Measurements from ENCODE around the gene TUBB6. TPM values are rescaled to one million over a fixed set of nuclear protein-coding genes. Genes with fewer than 3 reads are reported as not detected.

Gene TUBB6
- total and polyA plus RNA-seq, 2 of the 13 experiments (the other 11 are each of a cell fraction or from before 2014, with no cell fraction given), result 9.9 to 28.6 TPM

DNA sequence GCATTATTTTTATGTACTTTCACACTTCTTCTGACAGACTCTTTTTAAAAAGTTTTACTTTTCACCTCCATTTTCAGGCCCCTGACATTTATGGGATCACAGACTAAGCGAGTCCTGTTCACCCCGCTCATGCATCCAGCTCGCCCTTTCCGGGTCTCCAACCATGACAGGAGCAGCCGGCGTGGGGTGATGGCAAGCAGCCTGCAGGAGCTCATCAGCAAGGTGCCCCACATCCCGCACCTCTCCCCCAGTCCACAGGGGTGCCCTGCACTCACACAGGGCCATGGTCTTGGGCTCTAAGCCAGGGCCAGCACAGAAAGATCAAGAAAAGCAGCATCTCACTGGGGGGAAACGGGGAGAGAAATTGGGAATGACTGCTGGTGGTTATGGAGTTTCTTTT, 45.3 kb upstream of the TUBB6 start (continued):
- no peak for TF ChIP-seq ZNF496 (CRISPR knock-in tag; IDR thresholded peaks at IDR 0.05; ENCODE audit: insufficient replicate concordance)
- no peak for TF ChIP-seq XRCC5 (optimal IDR thresholded peaks at IDR 0.05; ENCODE audit: low read length)
- TF ChIP-seq, protein P1, sequence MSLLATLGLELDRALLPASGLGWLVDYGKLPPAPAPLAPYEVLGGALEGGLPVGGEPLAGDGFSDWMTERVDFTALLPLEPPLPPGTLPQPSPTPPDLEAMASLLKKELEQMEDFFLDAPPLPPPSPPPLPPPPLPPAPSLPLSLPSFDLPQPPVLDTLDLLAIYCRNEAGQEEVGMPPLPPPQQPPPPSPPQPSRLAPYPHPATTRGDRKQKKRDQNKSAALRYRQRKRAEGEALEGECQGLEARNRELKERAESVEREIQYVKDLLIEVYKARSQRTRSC (CRISPR knock-in tag; IDR thresholded peaks at IDR 0.05; ENCODE audit: low read depth), result no peak
- no peak for TF ChIP-seq IKZF4 (CRISPR knock-in tag; IDR thresholded peaks at IDR 0.05; ENCODE audit: borderline replicate concordance, low read depth, not compliant biosample characterization)
- no peak for TF ChIP-seq PRPF4 (IDR thresholded peaks at IDR 0.05; ENCODE audit: low read depth, low read length, poor library complexity, severe bottlenecking)
- no peak for TF ChIP-seq ZNF256 (CRISPR knock-in tag; conservative IDR thresholded peaks at IDR 0.05)

DNA sequence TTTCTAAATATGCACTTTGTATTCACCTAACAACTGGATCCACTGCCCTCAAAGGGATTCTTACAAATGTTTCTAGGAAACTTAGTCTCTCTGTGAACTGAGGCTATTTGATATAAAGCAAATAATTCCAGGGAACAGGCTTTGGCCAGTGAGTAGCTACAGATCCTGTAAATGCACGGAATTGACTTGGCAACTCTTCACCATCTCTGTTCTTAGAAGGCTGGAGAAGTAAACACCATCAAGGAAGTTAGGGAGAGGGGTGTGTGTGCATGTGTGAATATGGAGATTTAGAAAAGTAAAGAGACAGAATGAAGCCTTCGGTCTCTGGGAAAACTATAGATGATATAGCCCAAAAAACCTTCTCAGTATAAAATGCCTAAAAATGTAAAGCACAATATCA, 43.2 kb upstream of the TUBB6 start:
- Histone ChIP-seq H3K27ac (ENCODE audit: extremely low read length, insufficient read depth, low read length) (no peak overlapping the region), H3K4me2 (ENCODE audit: low read depth, low read length) (no peak overlapping the region), H3K27me3 (ENCODE audit: control insufficient read depth in 1 of 2, insufficient read depth in 2 of 2, low read length in 2 of 2) (peaks cover 0 to 31% of the 10 kb centered on the region in 2 experiments; a peak in 4 of 5 replicates), H3K79me2 (ENCODE audit: insufficient read depth, low read length) (no peaks in the 10 kb centered on the region), H3K9me3 (ENCODE audit: low read length) (no peaks in the 10 kb centered on the region), H3K4me1 (ENCODE audit: insufficient read depth, low read length) (no peaks in the 10 kb centered on the region), H3K9ac (ENCODE audit: insufficient read depth, low read depth, low read length) (no peak overlapping the region), H4K20me1 (ENCODE audit: insufficient read depth, low read length) (no peaks in the 10 kb centered on the region), H2AFZ (ENCODE audit: low read length) (no peak overlapping the region), H3K4me3 (replicated peaks in 1 of 3; ENCODE audit: insufficient read depth in 1 of 3, low read depth in 2 of 3, low read length in 3 of 3) (no peak overlapping the region), H3K36me3 (replicated peaks in 1 of 2; ENCODE audit: control insufficient read depth in 1 of 2, insufficient read depth in 2 of 2, low read length in 2 of 2) (no peaks in the 10 kb centered on the region)
- DNase-seq (ENCODE audit: low spot score) (no peak), ATAC-seq (no peak), FAIRE-seq (no peak)
- no TSS peak for BruUV-seq (replicated peaks)
- POLR2A ChIA-PET, result no interaction called here
- 39% methylated on average over 2 of the region's 2 CpGs for WGBS (ENCODE audit: low lambda C conversion rate)
- in situ Hi-C loops (cut with HindIII; ENCODE audit: extremely low pct_ligation_motif_present, low pct_unique_long_range_greater_than_20kb) (no loop called here), intact Hi-C loops (cut with micrococcal nuclease; ENCODE audit: unreplicated experiment) (no loop called here)
- CTCF ChIA-PET (ENCODE audit: low intra/inter-chr PET ratio, low total read pairs), result no interaction called here
- TF ChIP-seq, protein P2, sequence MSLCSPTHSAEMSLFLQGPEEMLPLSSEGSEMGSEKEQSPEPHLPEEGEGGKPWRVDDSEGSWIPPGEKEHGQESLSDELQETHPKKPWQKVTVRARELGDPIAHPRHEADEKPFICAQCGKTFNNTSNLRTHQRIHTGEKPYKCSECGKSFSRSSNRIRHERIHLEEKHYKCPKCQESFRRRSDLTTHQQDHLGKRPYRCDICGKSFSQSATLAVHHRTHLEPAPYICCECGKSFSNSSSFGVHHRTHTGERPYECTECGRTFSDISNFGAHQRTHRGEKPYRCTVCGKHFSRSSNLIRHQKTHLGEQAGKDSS (CRISPR knock-in tag; IDR thresholded peaks at IDR 0.05; ENCODE audit: borderline replicate concordance, low read depth), result no peak
- TF ChIP-seq SKI (IDR thresholded peaks at IDR 0.05; ENCODE audit: partially characterized antibody) (no peak), ZSCAN20 (CRISPR knock-in tag; IDR thresholded peaks at IDR 0.05; ENCODE audit: borderline replicate concordance) (no peak)
- TF ChIP-seq, protein P3, sequence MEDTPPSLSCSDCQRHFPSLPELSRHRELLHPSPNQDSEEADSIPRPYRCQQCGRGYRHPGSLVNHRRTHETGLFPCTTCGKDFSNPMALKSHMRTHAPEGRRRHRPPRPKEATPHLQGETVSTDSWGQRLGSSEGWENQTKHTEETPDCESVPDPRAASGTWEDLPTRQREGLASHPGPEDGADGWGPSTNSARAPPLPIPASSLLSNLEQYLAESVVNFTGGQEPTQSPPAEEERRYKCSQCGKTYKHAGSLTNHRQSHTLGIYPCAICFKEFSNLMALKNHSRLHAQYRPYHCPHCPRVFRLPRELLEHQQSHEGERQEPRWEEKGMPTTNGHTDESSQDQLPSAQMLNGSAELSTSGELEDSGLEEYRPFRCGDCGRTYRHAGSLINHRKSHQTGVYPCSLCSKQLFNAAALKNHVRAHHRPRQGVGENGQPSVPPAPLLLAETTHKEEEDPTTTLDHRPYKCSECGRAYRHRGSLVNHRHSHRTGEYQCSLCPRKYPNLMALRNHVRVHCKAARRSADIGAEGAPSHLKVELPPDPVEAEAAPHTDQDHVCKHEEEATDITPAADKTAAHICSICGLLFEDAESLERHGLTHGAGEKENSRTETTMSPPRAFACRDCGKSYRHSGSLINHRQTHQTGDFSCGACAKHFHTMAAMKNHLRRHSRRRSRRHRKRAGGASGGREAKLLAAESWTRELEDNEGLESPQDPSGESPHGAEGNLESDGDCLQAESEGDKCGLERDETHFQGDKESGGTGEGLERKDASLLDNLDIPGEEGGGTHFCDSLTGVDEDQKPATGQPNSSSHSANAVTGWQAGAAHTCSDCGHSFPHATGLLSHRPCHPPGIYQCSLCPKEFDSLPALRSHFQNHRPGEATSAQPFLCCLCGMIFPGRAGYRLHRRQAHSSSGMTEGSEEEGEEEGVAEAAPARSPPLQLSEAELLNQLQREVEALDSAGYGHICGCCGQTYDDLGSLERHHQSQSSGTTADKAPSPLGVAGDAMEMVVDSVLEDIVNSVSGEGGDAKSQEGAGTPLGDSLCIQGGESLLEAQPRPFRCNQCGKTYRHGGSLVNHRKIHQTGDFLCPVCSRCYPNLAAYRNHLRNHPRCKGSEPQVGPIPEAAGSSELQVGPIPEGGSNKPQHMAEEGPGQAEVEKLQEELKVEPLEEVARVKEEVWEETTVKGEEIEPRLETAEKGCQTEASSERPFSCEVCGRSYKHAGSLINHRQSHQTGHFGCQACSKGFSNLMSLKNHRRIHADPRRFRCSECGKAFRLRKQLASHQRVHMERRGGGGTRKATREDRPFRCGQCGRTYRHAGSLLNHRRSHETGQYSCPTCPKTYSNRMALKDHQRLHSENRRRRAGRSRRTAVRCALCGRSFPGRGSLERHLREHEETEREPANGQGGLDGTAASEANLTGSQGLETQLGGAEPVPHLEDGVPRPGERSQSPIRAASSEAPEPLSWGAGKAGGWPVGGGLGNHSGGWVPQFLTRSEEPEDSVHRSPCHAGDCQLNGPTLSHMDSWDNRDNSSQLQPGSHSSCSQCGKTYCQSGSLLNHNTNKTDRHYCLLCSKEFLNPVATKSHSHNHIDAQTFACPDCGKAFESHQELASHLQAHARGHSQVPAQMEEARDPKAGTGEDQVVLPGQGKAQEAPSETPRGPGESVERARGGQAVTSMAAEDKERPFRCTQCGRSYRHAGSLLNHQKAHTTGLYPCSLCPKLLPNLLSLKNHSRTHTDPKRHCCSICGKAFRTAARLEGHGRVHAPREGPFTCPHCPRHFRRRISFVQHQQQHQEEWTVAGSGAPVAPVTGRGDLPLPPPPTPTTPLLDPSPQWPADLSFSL (CRISPR knock-in tag; IDR thresholded peaks at IDR 0.05), result no peak
- TF ChIP-seq, protein P4, sequence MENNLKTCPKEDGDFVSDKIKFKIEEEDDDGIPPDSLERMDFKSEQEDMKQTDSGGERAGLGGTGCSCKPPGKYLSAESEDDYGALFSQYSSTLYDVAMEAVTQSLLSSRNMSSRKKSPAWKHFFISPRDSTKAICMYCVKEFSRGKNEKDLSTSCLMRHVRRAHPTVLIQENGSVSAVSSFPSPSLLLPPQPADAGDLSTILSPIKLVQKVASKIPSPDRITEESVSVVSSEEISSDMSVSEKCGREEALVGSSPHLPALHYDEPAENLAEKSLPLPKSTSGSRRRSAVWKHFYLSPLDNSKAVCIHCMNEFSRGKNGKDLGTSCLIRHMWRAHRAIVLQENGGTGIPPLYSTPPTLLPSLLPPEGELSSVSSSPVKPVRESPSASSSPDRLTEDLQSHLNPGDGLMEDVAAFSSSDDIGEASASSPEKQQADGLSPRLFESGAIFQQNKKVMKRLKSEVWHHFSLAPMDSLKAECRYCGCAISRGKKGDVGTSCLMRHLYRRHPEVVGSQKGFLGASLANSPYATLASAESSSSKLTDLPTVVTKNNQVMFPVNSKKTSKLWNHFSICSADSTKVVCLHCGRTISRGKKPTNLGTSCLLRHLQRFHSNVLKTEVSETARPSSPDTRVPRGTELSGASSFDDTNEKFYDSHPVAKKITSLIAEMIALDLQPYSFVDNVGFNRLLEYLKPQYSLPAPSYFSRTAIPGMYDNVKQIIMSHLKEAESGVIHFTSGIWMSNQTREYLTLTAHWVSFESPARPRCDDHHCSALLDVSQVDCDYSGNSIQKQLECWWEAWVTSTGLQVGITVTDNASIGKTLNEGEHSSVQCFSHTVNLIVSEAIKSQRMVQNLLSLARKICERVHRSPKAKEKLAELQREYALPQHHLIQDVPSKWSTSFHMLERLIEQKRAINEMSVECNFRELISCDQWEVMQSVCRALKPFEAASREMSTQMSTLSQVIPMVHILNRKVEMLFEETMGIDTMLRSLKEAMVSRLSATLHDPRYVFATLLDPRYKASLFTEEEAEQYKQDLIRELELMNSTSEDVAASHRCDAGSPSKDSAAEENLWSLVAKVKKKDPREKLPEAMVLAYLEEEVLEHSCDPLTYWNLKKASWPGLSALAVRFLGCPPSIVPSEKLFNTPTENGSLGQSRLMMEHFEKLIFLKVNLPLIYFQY (CRISPR knock-in tag; IDR thresholded peaks at IDR 0.05; ENCODE audit: borderline replicate concordance), result no peak

Measured in HepG2 (cell line).